Measurements from ENCODE around the gene PLN.

Gene PLN

DNA sequence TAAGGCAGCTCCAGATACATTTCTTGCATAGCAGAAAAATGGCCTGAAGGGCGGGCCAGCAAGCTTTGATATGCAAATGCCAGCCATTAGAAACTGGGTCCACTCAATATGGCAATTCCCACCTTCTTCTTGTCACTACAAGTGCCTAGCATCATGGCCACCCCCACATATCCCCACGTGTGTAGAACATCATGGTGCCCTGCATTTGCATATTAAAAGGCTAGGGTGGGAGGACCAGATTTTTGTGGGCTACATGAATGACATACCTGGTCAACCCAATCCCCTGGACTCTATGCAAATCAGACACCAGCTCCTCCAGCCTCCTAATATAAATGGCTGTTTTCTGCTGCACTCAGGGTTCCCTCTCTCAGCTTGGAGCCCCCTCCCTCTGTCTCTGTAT is 31.7 kb downstream of the PLN start:
- in situ Hi-C loops (cut with HindIII; ENCODE audit: low pct_ligation_motif_present, low sequenced_read_pairs), result no loop called here
- TF ChIP-seq, protein P1, sequence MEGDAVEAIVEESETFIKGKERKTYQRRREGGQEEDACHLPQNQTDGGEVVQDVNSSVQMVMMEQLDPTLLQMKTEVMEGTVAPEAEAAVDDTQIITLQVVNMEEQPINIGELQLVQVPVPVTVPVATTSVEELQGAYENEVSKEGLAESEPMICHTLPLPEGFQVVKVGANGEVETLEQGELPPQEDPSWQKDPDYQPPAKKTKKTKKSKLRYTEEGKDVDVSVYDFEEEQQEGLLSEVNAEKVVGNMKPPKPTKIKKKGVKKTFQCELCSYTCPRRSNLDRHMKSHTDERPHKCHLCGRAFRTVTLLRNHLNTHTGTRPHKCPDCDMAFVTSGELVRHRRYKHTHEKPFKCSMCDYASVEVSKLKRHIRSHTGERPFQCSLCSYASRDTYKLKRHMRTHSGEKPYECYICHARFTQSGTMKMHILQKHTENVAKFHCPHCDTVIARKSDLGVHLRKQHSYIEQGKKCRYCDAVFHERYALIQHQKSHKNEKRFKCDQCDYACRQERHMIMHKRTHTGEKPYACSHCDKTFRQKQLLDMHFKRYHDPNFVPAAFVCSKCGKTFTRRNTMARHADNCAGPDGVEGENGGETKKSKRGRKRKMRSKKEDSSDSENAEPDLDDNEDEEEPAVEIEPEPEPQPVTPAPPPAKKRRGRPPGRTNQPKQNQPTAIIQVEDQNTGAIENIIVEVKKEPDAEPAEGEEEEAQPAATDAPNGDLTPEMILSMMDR (IDR thresholded peaks at IDR 0.05; ENCODE audit: low read depth, low read length, missing control alignments), result no peak
- DNase-seq, result no peak
- Histone ChIP-seq H3K27ac (no peak overlapping the region), H3K36me3 (replicated peaks) (no peaks in the 10 kb centered on the region), H3K27me3 (replicated peaks) (no peaks in the 10 kb centered on the region), H3K4me3 (ENCODE audit: low read depth, low read length) (no peak overlapping the region)

DNA sequence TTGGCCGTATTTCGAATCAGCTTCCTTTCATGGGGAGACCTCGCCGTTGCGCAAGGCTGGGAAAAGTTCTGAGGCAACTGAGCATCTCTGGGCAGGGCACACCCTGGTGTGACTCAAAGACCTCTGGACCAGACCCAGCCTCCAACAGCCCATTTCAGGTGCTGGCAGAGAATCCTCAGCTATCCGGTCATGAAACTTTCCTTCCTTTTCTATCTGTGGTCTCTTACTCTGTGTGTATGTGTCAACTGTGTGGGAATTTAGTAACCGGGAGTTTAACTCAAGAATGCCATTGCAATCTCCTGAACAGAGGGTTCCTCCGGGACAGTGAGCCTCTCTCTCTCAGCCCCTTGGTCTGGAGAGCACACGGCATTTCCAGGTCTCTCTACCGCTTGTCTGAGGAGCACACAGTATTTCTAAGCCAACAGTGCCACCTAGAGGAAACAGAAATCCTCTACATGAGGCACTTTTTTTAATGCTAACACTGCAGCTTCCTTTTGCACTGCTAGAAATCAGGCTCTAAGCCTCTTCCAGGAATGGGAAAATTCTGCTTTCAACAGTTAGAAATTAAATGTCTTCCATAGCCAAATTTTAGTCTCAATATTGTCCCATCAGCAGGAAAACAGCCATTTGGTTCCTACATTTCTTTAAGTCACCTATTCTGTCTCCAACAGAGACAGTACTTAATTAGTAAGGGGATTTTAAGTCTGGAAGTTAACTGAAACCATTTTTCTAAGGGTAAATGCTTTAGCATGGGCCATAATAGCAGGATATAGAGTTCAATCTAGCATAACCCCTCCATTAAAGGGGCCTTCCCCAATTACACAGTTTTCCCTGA is 32.7 kb downstream of the PLN start:
- DNase-seq, result peak; percentile 68
- H3K27ac ChIP-seq, result no peak overlapping the region
- H3K27me3 ChIP-seq (replicated peaks), result no peaks in the 10 kb centered on the region
- in situ Hi-C loops (cut with HindIII; ENCODE audit: low pct_ligation_motif_present, low sequenced_read_pairs), result no loop called here
- H3K36me3 ChIP-seq (replicated peaks), result no peaks in the 10 kb centered on the region
- TF ChIP-seq, protein P1 (IDR thresholded peaks at IDR 0.05; ENCODE audit: low read depth, low read length, missing control alignments), result peak; percentile 70
- H3K4me3 ChIP-seq (ENCODE audit: low read depth, low read length), result no peak overlapping the region

DNA sequence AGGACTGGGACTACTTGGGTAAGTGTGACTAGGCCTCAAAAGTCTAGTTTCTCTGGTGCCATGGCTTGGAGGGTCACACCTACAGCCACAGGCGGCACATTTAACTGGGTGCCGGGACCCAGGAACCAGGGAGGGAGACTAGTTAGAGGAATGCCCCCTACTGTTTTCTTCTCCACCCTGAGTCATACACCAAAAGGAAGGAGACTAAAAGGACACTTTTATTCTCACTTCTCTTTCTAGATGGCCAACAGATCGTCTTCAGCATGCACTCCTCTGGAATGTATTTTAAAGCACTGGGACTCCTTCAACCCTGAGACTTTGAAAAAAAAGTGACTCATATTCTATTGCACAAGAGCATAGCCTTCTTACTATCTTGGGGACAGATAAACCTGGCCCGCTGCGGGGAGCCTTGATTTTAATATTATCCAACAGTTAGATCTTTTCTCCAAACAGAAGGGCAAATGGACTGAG is 33.4 kb downstream of the PLN start:
- in situ Hi-C loops (cut with HindIII; ENCODE audit: low pct_ligation_motif_present, low sequenced_read_pairs), result no loop called here
- H3K27ac ChIP-seq, result no peak overlapping the region
- DNase-seq, result peak; percentile 72
- no peaks in the 10 kb centered on the region for H3K36me3 ChIP-seq (replicated peaks)
- TF ChIP-seq, protein P1 (IDR thresholded peaks at IDR 0.05; ENCODE audit: low read depth, low read length, missing control alignments), result peak; percentile 2
- H3K27me3 ChIP-seq (replicated peaks), result no peaks in the 10 kb centered on the region
- no peak overlapping the region for H3K4me3 ChIP-seq (ENCODE audit: low read depth, low read length)

DNA sequence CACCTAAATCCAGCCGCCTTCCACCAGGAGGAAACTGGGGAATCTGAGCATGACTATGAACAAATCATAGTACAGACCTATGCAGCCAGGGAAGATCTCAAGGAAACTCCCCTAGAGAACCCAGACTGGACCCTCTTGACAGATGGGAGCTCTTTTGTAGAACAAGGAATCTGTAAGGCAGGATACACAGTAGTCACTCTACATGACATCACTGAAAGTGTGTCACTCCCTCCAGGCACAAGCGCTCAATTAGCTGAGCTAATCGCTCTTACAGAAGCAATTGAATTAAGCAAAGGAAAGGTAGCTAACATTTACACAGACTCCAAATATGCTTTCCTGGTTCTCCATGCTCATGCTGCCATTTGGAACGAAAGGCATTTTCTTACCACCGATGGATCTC is 36.8 kb downstream of the PLN start:
- no peak overlapping the region for H3K4me3 ChIP-seq (ENCODE audit: low read depth, low read length)
- DNase-seq, result no peak
- TF ChIP-seq, protein P1 (IDR thresholded peaks at IDR 0.05; ENCODE audit: low read depth, low read length, missing control alignments), result no peak
- no peaks in the 10 kb centered on the region for H3K36me3 ChIP-seq (replicated peaks)
- in situ Hi-C loops (cut with HindIII; ENCODE audit: low pct_ligation_motif_present, low sequenced_read_pairs), result no loop called here
- H3K27ac ChIP-seq, result no peak overlapping the region
- H3K27me3 ChIP-seq (replicated peaks), result no peaks in the 10 kb centered on the region

DNA sequence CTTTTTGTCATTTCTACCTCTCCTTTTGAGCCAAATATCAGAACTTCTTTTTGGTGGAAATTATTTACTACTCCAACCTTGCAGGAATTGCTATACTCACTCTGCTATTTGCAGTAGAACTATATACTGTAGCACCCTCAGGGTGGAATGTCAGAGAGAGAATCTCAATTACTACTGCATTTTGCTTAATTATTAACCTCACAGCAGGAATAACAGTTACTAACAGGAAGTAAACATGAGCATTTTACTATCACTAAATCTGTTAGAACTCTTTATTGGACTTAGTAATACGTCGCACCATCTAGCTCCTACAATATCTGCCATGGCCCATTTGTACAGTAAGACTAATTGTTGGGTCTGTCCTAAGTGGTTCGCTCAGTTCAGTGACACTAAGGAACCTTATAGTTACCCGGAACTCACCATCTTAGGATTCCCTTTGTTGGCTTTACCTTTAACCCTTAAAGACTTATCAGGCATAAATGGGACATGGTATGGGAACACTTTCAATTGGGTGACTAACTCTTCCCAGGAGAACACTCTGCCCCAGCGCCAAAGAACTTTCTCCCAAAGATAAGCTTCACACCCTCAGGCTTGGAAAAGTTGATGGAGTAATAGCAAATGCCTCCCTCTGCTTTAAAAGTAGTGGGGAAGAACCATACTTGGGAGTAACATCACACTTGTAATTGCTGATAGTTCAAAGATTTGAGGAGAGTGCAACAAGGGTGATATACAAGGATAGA is 38.8 kb downstream of the PLN start:
- Histone ChIP-seq H3K36me3 (replicated peaks) (no peaks in the 10 kb centered on the region), H3K4me3 (ENCODE audit: low read depth, low read length) (no peak overlapping the region), H3K27ac (no peak overlapping the region), H3K27me3 (replicated peaks) (no peaks in the 10 kb centered on the region)
- TF ChIP-seq, protein P1 (IDR thresholded peaks at IDR 0.05; ENCODE audit: low read depth, low read length, missing control alignments), result no peak
- no peak for DNase-seq
- in situ Hi-C loops (cut with HindIII; ENCODE audit: low pct_ligation_motif_present, low sequenced_read_pairs), result no loop called here

All from brain microvascular endothelial cell (primary cell).